Body of pancreas (tissue), 4 donors: ENCODE measurements around the gene PDE6B. TPM values are rescaled to one million over a fixed set of nuclear protein-coding genes. Genes with fewer than 3 reads are reported as not detected.

Experiments used
- ATAC-seq: fragments of 150-250 bp; one replicate; pipeline ENCODE4 v1.9.1; 2016
- DNase-seq, 4 donors: peaks; one replicate each; pipeline ENCODE4 v3.0.0-alpha.2; 2019
- H3K27ac ChIP-seq, 4 donors: fragments of 200-600 bp; sonication (generic); 1 replicate in 3 of 4; 2 replicates in 1 of 4; pipeline versions ENCODE4 v1.5.1 to v1.6.1; 2016 to 2019; ENCODE audit warnings: mild to moderate bottlenecking in 1 of 4, mixed read lengths in 1 of 4, moderate library complexity in 1 of 4
- H3K27me3 ChIP-seq, 2 donors: fragments of 200-600 bp; sonication (generic); one replicate each; pipeline ENCODE4 v1.6.0; 2016; ENCODE audit warnings: mild to moderate bottlenecking in 1 of 2
- H3K36me3 ChIP-seq, 2 donors: fragments of 200-600 bp; sonication (generic); replicated peaks in 1 of 2; 2 replicates each; pipeline ENCODE4 v1.5.1; 2016; ENCODE audit warnings: low read depth in 2 of 2; ENCODE audit not compliant: insufficient read depth in 1 of 2
- H3K4me1 ChIP-seq: fragments of 200-600 bp; sonication (generic); one replicate; pipeline ENCODE4 v1.6.0; 2016
- H3K4me3 ChIP-seq, 2 donors: fragments of 200-600 bp; sonication (generic); 1 replicate in 1 of 2; 2 replicates in 1 of 2; pipeline ENCODE4 v1.5.1; 2016 to 2019
- H3K9me3 ChIP-seq, 3 donors: fragments of 200-600 bp; sonication (generic); 1 replicate in 2 of 3; 2 replicates in 1 of 3; pipeline ENCODE4 v1.5.1; 2016
- POLR2A ChIP-seq, 3 donors: fragments of 450-650 bp; IDR thresholded peaks; one replicate each; pipeline ENCODE4 v1.6.1; 2016; ENCODE audit warnings: antibody characterized with exemption in 3 of 3, mild to moderate bottlenecking in 2 of 3
- WGBS, 2 donors: methylation state at CpG; one replicate each; pipeline ENCODE4 v1.1.5; 2017; 5-methylcytosine and 5-hydroxymethylcytosine counted together
- intact Hi-C: fragments of 100-400 bp; cut with DNase I; formaldehyde crosslinking; loops from one replicate; pipeline ENCODE4 v1.15.1; 2023
- total RNA-seq, 2 donors: library from RNA; depleted of rRNA; stranded (reverse); fragments of >200 nt; gene quantifications; one replicate each; pipeline ENCODE4 v1.1.0, GENCODE V29; 2016
- TF ChIP-seq, protein P1 (sequence below), 7 experiments: fragments of 450-650 bp in 4 of 7; fragments of 200-600 bp in 3 of 7; sonication (generic) in 3 of 7; IDR thresholded peaks; one replicate each; pipeline ENCODE4 v1.5.1; 2016 to 2019; ENCODE audit warnings: antibody characterized with exemption in 7 of 7

Gene PDE6B
- total RNA-seq, 2 donors from 2014 or later, result 0.26 TPM; not detected in 1

DNA sequence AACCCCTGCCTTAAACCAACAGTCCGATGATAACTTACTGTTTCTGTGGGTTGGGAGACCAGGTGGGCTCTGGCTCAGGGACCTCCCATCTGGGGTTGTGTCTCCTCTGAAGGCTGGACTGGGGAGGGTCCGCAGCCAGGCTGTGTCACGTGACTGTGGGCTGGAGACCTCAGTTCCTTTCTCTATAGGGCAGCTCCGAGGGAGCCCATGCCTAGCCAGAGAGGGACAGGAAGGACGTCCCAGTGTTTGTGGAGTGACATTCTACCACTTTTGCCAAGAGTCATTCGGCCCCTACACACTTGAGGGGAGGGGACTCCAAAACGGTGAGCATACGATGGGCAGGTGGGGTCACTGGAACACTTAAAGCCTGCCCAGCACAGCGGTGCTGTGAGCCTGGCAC is 84.7 kb downstream of the PDE6B start:
- DNase-seq (no peak), ATAC-seq (no peak)
- Histone ChIP-seq H3K4me3 (no peak overlapping the region), H3K27me3 (no peaks in the 10 kb centered on the region), H3K4me1 (peaks cover 29% of the 10 kb centered on the region), H3K36me3 (no peaks in the 10 kb centered on the region), H3K27ac (no peak overlapping the region), H3K9me3 (no peaks in the 10 kb centered on the region)
- WGBS, 2 donors, result 81 to 84% methylated on average over 5 to 9 of the region's 9 CpGs
- intact Hi-C loops, result no loop called here
- TF ChIP-seq, protein P1, sequence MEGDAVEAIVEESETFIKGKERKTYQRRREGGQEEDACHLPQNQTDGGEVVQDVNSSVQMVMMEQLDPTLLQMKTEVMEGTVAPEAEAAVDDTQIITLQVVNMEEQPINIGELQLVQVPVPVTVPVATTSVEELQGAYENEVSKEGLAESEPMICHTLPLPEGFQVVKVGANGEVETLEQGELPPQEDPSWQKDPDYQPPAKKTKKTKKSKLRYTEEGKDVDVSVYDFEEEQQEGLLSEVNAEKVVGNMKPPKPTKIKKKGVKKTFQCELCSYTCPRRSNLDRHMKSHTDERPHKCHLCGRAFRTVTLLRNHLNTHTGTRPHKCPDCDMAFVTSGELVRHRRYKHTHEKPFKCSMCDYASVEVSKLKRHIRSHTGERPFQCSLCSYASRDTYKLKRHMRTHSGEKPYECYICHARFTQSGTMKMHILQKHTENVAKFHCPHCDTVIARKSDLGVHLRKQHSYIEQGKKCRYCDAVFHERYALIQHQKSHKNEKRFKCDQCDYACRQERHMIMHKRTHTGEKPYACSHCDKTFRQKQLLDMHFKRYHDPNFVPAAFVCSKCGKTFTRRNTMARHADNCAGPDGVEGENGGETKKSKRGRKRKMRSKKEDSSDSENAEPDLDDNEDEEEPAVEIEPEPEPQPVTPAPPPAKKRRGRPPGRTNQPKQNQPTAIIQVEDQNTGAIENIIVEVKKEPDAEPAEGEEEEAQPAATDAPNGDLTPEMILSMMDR (IDR thresholded peaks at IDR 0.05), result no peak
- TF ChIP-seq POLR2A (IDR thresholded peaks at IDR 0.05), result no peak

DNA sequence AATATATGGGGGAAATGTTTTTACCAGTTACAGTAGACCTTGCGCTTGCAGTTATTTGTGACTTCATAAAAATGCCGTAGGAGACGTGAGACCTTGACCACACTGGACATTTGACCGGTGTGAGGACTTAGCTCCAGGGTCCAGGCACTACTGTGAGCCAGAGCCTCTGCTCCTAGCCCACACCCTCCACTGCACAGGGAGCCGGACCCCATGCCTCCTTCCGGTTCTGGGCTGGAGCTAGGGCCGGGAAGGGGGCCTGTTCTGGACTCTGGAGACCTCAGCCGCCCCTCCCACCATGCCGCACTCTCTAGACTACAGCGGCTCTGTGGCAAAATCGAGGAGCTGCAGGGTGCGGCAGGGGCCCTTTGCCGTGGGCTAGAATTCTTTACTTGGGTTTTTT is 85.5 kb downstream of the PDE6B start:
- DNase-seq (no peak), ATAC-seq (no peak)
- WGBS, 2 donors, result 93 to 96% methylated on average over 10 to 13 of the region's 13 CpGs
- Histone ChIP-seq H3K4me3 (no peak overlapping the region), H3K4me1 (peaks cover 27% of the 10 kb centered on the region), H3K9me3 (no peaks in the 10 kb centered on the region), H3K27ac (no peak overlapping the region), H3K36me3 (no peaks in the 10 kb centered on the region), H3K27me3 (no peaks in the 10 kb centered on the region)
- TF ChIP-seq POLR2A (IDR thresholded peaks at IDR 0.05), result no peak
- TF ChIP-seq, protein P1 (IDR thresholded peaks at IDR 0.05), result no peak
- intact Hi-C loops, result no loop called here

DNA sequence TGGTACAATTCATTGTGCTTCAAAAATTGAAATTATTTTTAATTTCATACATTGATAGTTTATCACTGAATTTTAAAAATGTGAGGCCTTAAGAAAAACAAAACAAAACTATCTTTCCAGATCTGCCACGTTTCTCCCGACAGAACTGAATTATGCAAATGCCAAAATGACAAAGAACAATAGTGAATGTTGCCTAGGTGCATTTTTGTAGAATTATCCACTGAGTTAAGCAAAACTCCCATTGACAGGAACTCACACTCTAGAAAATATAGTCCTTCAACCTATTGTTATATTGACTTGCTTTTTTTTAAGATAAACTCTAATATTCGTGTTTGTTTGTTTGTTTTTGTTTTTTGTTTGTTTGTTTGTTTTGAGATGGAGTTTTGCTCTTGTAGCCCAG is 86.7 kb downstream of the PDE6B start:
- Histone ChIP-seq H3K4me1 (peaks cover 15% of the 10 kb centered on the region), H3K27ac (no peak overlapping the region), H3K27me3 (no peaks in the 10 kb centered on the region), H3K36me3 (no peaks in the 10 kb centered on the region), H3K9me3 (no peaks in the 10 kb centered on the region), H3K4me3 (no peak overlapping the region)
- DNase-seq, result no peak
- no peak for TF ChIP-seq POLR2A (IDR thresholded peaks at IDR 0.05)
- TF ChIP-seq, protein P1 (IDR thresholded peaks at IDR 0.05), result no peak
- no peak for ATAC-seq
- intact Hi-C loops, result no loop called here
- WGBS, 2 donors, result 48 to 49% methylated on average over 3 of the region's 3 CpGs

DNA sequence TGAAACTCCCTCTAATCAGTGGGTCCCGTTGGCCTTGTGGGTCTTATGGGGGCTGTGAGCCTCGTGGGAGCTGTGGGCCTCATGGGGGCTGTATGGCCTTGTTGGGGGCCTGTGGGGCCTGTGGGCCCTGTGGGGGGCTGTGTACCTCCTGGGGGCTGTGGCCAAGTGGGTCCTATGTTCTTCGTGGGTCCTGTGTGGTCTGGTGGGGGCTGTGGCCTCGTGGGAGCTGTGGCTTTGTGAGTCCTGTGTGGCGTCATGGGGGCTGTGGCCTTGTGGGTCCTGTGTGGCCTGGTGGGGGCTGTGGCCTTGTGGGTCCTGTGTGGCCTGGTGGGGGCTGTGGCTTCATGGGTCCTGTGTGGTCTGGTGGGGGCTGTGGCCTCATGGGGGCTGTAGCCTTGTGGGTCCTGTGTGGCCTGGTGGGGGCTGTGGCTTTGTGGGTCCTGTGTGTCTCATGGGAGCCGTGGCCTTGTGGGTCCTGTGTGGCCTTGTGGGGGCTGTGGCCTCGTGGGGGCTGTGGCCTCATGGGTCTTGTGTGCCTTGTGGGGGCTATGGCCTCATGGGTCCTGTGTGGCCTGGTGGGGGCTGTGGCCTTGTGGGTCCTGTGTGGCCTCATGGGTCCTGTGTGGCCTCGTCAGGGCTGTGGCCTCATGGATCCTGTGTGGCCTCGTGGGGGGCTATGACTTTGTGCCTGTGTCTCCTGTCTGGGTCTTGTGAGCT is 87.7 kb downstream of the PDE6B start:
- Histone ChIP-seq H3K4me3 (no peak overlapping the region), H3K4me1 (peaks cover 5% of the 10 kb centered on the region), H3K9me3 (no peaks in the 10 kb centered on the region), H3K36me3 (no peaks in the 10 kb centered on the region), H3K27me3 (no peaks in the 10 kb centered on the region), H3K27ac (no peak overlapping the region)
- TF ChIP-seq POLR2A (IDR thresholded peaks at IDR 0.05), result no peak
- TF ChIP-seq, protein P1 (IDR thresholded peaks at IDR 0.05), result no peak
- WGBS, 2 donors, result 90 to 92% methylated on average over 2 to 9 of the region's 9 CpGs
- DNase-seq (no peak), ATAC-seq (no peak)
- intact Hi-C loops, result no loop called here

DNA sequence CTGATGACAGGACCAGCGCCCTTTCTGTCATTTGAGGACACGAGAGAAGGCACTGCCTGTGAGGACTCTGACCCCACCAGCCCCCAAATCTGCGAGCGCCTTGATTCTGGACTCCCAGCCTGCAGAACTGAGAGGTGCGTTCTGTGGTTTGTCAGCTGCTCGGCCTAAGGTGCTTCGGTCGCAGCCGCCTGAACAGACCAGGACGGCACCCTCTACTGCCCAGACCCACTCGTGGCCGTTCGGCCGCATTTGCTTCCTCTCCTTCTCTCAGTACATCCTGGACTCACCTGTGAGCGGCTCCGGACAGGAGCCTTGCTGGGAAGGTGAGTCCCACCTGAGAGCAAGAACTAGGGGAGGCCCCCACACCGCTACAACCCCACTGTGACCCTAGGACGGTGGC is 88.7 kb downstream of the PDE6B start:
- intact Hi-C loops, result no loop called here
- TF ChIP-seq, protein P1 (IDR thresholded peaks at IDR 0.05), result no peak
- no peak for TF ChIP-seq POLR2A (IDR thresholded peaks at IDR 0.05)
- H3K36me3 ChIP-seq, result no peaks in the 10 kb centered on the region
- H3K4me3 ChIP-seq, result no peak overlapping the region
- no peaks in the 10 kb centered on the region for H3K9me3 ChIP-seq
- ATAC-seq (no peak), DNase-seq (no peak)
- H3K27me3 ChIP-seq, result no peaks in the 10 kb centered on the region
- H3K4me1 ChIP-seq, result no peaks in the 10 kb centered on the region
- 90 to 94% methylated on average over 16 to 17 of the region's 18 CpGs for WGBS, 2 donors
- H3K27ac ChIP-seq, result no peak overlapping the region
